HG03520 (cell line): Measurements from ENCODE around the gene ACOX3.
"Not testable (repeated sequence)": the region's sequence is repeated elsewhere in the genome, so short reads cannot be mapped to it uniquely, and the experiment has no call there.

ENCODE experiments used
- ATAC-seq: cut with Tn5 transposase; IDR thresholded peaks from one replicate; pipeline ENCODE4 v1.9.1; 2021; ENCODE audit warnings: mild to moderate bottlenecking, moderate library complexity; ENCODE audit not compliant: unreplicated experiment

Gene ACOX3

DNA sequence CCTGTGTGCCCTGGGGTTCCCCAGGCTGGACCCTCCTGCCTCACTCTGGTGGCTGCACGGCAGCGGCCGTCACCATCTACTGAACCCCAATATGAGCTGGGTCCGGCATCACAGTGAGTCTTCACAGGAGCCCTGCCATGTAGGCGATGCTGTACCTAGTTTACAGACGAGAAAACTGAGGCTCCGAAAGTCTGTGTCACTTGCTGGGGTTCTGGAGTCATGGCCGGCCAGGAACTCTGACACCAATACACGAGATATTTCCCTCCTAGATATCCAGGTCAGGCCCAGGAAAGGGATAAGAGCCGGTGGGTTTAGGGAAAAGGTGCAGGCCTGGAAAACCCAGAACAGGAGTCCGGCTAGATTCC is 96.6 kb downstream of the ACOX3 start:
- no peak for ATAC-seq

DNA sequence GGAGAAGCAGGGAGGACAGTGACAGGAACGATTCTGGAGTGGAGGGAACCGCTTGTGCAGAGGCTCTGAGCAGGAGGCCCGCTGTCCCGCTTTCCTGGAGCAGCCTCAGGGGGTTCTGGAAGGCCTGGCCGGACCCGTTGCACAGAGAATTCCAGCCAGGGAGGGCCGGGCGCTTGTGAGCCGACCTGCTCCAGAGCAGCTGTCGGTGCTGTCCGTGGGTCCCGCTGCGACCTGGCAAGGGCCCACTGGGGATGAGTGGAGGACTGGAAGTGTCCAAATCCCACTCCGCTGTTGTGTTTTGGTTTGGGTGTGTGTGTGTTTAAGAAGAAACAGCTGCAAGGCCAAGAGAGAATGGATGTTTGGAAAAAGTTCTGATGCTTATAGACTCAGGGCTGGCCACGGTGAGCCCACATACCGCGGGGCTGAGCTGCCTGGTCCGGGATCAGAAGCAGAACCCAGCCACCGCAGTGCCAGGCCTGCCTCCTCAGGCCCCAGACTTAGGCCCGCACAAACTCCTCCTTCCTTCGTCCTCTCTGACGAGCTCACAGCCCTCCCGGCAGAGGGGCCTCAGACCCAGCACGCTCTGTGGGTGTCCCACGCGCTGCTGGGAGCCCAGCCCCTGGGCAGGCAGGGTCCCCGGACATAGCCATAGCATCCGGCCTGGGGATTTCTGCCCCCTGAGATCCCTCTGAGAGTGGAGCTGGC is 97.1 kb downstream of the ACOX3 start:
- no peak for ATAC-seq

DNA sequence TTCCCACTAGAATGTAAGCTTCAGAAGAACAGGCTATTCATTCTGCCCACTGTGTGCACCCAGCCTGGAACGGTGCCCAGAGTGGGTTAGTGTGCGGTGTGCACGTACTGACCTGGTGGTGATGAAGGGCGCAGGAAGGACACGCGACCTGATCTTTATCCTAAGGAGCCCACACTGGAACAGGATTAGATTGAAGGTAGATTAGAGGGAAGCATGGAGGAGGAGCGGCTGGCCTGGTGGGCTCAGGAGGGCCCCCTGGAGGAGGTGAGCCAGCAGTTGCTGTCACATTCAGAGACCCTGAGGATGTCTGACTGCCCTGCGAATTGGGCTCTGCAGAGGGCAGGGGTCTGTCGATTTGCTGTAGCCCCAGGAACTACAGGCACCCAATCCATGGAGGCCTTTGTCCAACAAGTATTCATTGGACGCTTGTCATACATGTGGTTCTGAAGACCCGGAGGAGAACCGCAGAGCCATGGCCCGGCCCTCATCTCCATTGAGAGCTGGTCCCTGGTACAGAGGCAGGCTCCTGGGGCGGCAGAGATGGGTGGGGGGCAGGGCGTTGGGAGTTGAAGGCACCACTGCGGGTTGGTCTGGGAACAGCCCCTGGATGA is 97.8 kb downstream of the ACOX3 start:
- ATAC-seq = no peak

DNA sequence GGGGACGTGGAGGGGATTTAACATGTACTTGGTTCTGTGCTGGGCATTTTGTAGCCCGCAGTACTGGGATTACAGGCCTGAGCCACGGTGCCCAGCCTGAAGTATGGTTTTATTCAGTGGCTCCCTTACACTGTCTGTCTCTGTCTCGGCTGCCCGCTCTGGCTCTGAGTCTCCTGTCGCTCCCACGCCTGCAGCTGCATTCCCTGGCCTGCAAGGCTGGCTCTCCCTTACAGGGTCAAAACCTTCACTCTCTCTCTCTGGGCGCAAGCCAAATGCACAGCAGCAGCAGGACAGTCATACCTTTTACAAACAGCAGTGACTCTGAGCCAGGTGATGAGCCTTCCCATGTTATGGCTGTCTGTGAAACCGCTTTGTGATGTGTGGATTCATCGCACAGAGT is 98.8 kb downstream of the ACOX3 start:
- no peak for ATAC-seq

DNA sequence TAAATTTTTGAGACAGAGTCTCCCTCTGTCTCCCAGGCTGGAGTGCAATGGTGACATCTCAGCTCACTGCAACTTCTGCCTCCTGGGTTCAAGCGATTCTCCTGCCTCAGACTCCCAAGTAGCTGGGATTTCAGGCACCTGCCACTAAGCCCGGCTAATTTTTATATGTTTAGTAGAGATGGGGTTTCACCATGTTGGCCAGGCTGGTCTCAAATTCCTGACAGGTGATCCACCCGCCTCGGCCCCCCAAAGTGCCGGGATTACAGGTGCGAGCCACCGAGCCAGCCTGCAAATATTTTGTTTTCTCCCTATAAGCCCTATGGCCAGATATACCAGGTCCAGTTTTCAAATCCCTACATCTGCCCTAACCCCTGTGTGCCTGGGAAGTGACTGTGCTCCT is 99.2 kb downstream of the ACOX3 start:
- not testable (repeated sequence) for ATAC-seq

DNA sequence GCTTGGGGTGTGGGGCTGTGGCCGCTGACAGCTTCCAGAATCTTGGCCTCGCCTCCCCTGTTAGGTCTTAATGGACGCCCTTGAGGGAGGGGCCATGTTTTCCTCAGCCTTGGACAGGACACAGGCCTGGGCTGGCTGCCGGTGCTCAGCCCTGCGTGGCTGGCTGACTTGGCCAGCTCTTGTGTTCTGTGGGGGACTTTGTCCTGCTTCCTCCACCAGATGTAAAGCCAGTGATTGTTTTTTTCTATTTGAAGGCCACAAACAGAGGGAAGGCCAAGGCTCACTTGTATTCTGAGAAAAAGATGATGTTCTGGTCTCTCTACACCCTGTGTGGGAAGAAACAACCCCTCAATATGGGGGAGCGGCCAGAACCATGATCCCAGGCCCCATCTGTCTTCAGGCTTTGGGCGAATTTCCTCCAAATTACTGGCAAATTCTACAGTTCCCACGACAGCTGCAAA is 99.7 kb downstream of the ACOX3 start:
- ATAC-seq = no peak

DNA sequence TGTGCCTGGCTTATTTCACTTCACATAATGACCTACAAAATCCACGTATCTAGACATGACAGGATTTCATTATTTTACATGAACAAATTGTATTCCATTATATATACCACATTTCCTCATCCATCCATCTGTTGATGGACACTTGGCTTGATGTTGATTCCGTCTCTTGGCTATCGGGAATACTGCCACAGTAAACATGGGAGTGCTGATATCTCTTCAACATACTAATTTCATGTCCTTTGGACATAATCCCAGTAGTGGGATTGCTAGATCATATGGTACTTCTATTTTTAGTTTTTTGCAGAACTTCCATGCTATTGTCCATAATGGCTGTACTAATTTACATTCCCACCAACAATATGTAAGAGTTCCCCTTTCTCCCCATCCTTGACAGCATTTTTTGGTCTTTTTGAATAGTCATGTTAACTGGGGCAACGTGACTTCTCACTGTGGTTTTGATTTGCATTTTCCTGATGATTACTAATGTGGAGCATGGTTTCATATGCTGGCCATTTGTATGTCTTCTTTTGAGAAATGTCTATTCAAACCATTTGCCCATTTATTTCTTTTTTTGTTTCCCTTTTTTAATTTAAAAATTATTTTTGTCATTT is 102.1 kb downstream of the ACOX3 start:
- ATAC-seq = no peak

DNA sequence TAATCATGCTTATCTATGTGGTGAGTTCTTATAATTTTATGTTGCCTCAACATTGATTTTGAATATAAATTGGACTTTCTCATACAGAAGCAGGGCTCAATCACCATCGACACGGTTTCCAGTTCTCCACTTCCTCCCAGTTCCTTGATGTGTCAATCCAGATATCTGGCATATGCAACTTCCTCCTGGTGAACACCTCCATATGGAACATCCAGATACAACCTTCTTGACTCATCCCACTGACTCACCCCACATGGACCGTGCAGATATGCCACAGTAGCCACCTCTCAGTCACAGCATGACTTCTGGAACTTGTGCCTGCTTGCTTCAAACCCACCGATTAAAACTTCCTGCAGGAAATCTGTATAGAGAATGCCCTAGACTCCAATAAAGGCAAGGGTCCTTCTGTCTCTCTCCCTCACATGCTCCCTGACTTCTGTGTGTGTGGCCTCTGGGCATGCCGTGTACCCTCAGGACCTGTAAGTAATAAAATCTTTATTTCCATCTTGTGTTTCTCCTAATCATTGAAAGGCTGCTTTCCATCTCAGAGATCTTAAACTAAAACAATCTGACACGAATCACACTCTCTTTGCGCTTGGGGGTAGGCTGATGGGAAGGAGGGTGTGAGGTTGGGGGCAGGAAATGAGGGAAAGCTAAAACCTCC is 104.0 kb downstream of the ACOX3 start:
- ATAC-seq = no peak

DNA sequence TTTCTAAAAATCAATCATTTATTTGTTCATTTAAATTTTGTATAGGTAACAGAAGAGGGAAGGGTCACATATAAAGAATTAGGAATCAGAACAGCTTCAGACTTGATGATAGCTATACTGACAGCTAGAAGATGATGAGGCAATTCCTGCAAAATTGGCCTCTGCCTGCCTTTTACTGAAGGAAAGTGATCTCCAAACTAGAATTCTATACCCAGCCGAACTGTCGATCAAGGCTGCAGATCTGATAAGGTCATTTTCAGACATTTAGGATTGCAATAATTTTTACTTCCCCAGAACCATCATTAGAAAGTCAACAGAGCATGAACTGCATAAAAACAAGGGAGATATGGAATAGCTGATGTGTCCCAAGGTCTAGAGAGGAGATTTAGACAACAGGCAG is 104.7 kb downstream of the ACOX3 start:
- ATAC-seq = no peak

DNA sequence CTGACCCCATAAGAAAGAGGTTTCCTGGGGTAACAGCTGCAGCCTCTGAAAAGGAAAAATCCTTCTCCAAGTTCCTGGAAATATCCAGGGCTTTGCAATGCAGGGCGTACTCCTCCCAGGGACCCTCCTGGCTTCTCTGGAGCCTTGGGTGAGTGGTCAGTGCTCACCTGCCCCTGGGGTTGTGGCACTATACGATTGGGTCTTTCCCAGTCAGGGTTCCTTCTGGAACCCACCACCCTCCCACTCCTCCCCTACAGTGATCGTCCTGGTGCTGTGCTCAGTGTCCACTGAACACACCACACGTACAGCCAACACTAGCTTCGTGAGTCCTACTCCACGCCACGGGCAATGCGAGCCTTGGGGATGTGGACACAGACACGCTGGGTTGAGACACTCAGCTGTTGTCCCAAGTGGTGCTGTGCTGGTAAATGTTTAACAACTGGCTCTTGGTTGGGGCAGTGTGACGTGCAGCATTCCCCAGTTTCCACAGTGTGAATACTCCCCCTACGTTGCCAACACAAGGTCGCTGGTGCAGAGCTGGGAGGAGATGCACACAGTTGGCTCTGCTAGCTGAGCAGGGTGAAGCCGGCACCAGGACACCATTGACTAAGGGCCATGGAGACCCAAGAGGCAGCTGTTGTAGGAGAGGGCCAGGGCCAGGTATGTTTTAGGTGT is 105.6 kb downstream of the ACOX3 start:
- ATAC-seq = no peak

DNA sequence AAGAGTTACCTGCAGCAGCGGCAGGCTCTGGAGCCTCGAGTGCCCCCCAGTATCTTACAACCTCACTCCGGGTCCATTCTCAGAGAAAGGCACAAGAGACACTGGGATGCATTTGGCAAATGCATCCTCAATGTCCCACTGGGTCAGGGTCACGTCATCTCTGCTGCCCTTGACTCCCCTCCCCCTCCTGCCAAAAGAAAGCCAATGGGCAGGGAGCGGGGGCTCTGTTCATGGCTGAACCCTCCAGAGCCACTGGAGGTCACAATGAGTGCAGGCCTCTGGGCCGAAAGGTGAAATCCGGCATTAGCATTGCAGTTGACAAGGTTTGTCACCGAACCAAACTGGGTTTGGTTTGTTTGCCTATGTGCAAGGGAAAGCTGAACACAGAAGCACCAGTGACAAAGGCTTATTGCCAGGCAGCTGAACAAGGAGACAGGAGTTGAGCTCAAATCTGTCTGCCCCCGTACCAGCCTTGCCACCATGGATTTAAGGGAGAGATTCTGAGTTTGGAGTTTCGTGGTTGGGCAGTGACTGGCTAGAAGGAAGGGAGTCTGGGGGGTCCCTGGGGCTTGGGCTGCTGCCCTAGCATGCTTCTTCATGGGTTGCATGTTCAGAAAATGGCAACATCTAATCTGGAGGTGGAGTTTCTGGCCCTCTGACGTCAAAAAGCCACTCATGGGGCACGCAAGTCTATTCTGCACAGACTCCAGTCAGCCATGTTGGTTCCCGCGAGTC is 106.6 kb downstream of the ACOX3 start:
- ATAC-seq = no peak

DNA sequence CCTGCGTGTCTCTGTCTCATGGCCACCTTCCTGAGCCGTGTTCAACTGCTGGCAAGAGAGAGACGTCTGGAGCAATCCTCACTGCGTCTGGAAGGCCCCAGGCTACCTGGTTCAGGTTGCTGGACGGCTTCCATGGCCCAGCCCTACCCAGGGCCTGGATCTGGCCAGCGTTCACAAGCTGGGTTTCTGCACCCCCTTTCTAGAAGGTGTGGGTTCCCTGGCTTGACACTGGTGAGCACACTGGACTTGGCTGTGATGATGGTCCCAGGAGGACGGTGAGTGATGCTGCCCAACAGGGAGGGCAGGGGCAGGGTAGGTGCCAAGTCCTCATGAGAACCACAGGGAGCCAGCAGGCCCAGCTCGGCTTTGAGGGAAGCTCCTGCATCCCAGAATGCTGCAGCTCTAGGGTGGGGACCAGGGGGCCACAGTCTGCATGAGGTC is 107.6 kb downstream of the ACOX3 start:
- no peak for ATAC-seq

DNA sequence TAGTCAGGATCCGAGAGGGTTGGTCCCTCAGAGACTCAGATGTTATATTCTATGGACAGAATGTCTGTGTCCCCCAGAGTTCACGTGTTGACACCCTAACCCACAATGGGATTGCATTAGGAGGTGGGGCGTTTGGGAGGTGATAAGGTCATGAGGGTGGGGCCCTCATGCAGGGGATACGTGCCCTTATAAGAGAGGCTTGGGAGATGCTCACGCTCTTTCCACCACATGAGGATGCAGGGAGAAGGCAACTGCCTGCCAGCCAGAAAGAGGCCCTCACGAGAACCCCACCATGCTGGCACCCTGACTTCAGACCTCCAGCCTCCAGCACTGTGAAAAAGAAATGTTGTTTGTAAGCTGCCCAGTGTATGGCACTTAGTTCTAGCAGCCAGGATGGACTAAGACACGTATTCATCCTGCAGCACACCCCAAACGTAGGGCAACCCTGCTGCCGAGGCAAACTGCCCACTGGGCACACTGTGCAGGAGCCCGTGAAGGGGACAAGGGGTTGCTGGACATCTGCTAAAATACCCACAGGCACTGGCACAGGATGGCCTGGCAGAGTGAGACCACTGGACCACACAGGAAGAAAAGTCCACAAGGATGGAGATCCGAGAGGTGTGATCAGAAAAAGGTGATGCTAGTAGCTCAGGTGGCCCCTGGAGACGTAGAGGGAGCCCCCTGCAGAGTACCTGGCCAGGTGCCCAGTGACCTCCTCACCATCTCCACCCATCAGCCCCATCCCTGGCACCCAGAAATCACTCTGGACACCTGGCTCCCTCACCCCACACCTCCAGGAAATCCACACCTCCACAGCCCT is 108.3 kb downstream of the ACOX3 start:
- no peak for ATAC-seq

DNA sequence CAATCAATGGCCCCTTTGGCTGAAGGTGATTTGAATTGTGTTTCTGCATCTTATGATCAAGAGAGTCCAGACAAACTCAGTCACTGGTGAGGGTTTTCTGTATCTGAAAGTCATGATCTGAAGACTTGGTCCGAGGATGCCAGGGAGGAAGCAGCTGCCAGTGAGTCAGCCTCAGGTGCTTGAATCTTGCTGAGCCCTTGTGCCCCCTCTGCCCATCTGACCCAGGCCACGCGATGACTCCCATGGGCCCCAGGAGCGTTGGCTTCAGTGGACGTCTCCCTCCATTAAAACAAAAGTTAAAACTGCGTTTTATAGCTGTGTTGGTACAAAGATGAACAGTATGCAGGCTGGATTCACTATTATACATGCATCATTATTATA is 109.0 kb downstream of the ACOX3 start:
- ATAC-seq = no peak

DNA sequence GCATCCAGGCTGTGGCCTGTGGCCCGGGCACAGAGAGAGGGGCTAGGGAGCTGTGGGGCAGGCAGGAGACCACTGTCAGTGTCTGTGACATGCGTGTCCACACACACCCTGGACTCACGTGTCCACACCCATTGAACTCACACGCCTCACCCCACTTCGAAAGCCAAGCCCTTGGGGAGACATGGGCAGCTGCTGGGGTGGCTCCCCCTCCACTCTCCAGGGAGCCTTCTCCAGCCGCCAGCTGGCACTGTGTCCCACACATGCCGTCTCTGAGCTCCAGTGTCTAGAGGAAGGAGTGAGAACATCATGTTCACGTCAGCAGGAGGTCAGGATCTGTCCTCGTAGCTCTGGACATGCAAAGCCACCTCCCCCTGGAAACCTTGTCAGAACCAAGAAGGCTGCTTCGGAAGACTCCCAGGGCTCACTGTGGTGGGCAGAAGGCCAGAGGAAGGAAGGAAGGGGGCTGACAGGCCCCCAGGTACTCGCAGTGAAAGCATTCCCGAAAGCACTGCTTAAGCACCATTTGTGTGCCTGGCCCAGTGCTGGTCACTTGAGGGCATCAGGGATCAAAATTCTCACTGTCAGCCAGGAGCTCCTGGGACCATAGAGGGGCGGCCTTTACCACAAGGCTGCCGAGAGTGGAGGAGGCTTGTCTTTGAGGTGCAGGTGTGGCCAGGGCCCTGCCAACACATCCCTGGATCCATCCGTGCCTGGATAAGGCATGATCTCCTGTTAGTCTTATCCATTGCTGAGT is 109.5 kb downstream of the ACOX3 start:
- no peak for ATAC-seq

DNA sequence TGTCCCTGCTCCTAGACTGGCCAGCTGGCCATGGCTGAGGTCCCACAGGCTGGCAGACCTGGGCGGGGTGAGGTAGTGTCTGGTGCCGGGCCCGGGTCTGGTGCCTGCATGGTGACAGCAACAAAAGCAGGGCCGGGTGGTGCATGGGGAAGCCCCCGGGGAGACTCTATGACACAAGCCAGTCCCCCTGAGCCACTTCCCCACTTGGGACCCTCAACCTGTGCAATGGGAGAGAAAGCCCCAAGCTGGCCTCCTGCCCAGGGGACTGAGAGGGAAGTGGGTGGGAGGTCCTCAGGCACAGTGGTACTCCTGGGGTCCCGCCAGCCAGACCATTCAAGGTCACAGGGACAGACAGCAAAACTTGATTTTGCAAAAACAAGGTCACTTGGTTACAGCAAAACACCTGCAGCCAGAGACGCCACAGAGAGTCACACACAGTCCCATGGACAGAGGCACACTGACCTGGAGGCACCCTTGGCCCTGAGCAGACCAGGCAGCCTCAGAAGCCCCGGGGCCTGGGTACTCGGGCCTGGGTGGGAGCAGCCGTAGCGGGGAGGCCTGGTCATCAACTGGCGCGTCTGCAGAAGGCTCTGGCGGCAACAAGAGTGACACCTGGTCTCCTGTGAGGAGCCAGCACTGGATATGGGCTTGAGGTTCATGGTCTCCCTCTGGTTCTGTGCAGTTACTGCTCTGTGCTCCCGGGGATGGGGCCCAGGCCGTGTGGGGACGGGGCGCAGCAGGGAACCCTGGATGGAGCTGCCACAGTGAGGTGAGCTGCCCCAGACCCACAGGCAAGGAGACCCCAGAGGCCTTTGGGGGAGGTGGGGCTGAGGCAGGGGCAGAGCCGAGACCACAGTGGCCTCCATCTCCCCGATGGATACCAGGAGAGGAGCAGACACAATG is 110.4 kb downstream of the ACOX3 start:
- no peak for ATAC-seq

DNA sequence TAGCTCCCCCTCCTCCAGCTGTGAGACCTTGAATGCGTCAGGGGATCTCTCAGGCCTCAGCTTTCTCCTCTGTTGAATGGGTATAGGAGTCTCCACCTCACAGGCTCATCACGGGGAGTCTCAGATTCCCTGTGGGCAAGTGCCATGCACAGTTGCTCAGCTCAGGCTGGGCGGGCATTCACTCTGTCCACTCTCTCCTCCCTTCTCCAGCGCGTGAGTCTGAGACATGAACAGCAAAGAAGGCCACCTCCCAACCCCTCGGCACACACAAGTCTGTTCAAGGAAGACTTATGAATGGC is 111.0 kb downstream of the ACOX3 start:
- ATAC-seq = no peak

DNA sequence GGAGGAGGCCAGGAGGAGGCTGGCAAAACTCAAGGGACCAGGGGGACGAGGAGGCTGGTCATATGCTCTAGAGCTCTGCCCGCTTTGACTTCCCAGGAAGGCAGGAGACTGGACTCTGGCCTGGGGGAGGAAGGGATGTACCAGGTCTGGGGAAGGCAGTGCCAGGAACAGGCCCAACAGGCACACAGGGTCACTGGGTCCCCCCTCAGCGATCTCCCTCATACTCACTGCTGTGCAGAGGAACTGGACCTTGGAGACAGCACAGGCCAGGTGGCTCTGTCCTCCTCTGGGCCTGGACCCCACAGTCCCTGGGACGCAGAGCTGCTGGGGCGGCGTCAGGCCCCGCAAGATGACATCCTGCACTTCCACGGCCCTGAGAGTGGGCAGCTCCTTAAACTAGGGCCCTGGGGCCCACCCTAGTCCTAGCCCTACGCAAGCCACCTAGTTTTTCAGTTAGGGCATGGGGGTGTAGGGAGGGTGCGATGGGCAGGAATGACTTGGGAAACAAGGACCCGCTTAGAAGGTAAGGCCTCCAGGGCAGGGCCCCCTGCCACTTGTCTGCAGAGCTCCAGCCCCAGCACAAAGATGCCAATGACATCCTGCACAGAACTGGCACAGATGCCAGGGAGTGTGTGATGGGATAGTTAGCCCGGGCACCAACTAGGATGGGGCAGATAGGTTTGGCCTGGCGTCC is 111.5 kb downstream of the ACOX3 start:
- ATAC-seq = no peak
